Activated CD8-positive, alpha-beta memory T cell treated with anti-CD3 and anti-CD28 coated beads, Interleukin-2, amount 50 U/mL, for 4 hours (primary cell): ENCODE results near the gene RASEF.

Source experiments
- DNase-seq: peaks from one replicate; pipeline ENCODE4 v3.0.0-alpha.2; 2020

The RASEF gene

DNA sequence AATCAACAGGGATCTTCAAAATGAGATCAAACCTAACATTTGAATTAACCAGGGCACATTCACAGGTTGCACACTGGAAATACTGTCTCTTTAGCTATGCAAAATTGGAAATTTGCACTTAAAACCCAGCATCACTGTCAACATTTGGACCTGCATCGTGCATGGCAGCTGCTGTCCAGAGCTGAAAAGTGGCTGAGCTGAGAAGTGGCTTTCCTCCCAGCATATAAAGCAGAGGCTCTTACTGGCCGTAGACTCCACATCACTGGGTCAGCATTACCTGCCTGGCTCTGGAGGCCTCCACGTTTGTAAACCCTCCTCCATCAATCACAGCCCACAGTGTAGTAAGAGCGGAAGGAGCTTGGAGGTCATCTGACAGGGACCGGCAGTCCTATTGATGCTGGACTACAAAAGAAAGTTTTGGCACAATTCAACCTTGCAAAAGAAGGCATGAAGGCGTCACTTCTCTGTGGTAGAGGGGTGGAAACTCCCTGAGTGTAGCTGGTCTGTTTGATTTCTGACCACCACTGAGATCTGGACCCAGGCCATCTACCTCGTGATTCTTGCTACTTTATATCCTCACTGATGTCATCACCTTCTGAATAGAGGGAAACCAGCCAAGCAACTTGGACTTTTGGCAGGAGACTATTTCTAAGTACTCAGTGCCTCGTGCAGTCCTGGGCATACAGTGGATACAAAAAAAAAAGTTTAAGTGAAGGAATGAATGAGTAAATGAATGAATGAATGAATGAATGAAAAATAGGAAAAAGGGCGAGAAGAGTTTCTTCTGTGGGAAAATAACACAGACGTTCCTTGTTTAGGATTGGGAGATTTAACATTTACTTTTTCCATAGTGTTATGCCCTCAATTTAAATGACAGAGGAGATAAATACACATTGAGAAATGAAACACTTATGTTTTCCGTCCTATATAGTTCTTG lies 14.8 kb downstream of the RASEF start:
- DNase-seq, result no peak

DNA sequence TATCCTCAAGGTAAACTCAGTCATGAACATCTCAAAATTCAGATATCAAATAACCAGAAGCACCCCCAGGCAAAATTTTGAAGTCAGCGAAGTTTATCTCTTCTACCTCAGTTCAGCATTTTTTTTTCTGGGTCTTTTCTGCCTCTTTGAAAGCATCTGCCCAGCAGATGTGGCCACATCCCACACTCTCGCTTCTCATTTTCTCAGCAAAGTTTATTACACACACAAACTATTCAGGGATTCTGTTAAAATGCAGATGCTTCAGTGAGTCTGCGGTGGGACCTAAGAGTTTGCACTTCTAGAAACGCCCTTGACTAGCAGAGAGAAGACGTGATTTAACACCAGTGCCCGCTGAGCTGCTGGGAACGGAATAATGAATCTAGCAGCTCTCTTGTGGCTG lies 19.3 kb downstream of the RASEF start:
- no peak for DNase-seq

DNA sequence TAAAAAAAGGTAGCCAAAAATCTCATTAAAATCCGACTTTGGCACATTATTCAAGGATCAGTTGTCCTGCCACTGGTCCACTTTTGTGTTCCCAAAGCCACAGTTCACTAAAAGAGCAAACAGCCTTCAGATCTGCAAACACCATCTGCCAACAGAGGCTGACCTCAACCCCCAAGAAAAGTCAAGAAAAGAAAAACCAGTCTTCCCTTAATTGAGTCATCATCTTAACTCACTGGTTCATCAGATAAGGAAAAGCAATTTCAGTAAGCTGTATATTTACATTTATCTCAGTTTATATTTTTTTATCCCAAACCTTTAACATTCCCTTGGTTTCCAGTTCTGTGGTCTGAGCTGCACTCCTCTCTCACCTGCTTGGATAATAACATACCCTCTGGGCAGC lies 21.2 kb downstream of the RASEF start:
- DNase-seq, result no peak

DNA sequence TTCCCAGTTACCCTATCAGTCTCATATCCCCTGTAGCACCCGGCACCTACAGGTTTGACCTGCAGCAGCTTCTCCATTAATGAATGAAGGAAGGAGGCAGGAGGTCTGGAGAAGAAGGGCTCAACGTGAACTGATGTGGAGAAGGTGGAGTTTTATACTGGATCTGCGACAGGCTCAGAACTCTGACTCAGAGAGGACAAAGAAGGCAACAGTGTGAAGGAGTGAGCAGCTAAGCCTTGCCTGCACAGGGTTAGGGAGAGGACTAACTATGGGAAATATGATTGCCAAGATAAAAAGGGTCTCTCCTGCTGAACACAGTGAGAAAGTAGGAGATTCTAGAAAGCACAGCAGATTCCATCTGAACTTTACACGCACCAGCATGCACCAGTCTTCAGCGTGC lies 23.6 kb downstream of the RASEF start:
- no peak for DNase-seq

DNA sequence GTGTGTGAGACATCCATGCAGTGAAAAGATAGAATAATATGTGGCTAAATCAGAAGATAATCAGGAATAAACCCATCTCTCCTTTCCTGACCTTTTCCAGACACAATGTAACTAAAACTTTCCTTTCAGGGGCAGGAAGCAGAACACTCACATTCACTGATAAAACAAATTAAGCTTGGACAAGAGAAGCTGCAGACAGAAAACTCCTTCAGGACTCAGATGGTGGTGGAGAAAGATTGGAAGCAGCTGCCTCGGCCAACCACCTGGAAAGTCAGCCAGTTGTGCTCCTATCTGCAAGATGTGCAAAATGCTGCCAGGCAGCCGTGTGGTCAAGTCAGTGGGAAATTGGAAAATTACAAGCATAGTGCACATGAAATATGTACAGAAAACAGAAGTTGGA lies 26.9 kb downstream of the RASEF start:
- DNase-seq, result no peak

DNA sequence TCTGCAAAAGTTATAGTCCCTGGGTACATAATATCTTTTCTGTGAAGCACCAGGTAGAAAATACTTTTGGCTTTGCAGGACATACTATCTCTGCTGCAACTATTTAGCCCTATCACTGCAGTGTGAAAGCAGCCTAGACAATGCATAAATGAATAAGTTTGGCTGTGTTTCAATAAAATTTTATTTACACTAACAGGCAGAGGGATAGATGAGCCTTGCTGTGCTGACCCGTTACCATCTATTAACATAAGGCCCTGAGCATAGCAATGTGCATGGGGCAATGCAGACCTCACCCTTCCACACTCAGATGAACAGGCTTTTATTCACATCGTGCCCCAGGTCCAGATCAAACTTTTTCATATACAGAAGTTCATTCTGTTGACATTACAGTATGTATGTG lies 27.8 kb downstream of the RASEF start:
- no peak for DNase-seq

DNA sequence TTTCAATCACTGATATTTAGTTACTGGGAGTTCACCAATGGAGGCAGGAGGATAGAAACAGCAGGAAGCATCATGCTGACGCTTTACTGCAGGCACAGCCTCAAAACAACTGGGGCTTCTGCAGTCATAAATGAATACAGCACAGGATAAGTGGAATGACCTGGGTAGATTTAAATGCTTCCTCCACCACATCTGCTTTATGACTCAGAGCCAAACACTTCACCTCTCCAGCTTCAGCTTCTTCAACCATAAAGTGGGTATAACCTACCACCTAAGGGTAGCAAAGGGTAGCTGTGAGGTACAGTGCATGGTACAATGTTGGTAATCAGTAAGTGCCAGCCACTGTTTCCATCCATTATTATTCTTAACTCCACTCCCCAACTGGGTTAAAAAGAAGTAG lies 28.4 kb downstream of the RASEF start:
- DNase-seq, result no peak

DNA sequence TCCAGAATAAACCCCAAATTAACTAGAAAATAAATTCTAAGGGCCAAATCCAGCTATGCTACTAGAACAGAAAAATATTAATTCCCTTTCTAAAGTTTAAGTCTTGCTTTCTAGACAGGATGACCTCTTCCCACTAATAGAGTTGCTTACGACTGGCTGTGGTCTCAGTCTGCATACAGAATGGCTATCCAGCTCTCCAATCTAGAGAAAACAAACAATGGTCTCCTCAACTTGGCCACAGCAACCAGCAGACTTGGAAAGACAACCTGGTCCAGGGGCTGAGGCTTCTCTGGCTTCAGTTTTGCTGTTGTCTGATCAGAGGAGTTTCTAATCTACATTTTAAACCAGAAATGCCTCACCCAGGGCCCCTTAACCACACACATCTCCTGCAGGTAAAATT lies 28.9 kb downstream of the RASEF start:
- DNase-seq, result no peak

DNA sequence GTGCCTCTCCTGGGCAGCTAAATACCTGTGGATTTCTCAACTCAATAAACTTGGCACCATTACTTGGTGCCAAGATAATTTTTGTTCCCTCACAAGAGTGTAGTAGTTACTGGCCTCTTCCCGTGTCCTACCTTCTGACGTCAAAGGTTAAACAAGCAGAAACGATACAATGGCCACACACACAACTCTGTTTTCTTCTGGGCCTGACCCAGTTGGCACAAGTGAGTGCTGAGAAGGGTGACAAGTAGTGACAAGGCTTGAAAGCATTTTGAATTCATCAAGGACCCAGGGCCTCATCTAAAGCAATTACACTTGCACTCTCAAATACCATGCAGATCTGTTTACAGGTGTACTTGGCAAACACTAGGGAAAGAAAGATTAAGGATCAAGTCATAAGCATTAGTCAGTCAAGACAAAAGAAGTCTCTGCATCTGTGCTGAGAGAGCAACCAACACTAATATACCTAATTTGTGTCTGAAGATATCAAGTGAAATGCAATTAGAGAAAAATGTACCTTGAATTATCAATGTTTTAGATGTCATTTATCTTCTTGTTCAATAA lies 30.8 kb downstream of the RASEF start:
- no peak for DNase-seq

DNA sequence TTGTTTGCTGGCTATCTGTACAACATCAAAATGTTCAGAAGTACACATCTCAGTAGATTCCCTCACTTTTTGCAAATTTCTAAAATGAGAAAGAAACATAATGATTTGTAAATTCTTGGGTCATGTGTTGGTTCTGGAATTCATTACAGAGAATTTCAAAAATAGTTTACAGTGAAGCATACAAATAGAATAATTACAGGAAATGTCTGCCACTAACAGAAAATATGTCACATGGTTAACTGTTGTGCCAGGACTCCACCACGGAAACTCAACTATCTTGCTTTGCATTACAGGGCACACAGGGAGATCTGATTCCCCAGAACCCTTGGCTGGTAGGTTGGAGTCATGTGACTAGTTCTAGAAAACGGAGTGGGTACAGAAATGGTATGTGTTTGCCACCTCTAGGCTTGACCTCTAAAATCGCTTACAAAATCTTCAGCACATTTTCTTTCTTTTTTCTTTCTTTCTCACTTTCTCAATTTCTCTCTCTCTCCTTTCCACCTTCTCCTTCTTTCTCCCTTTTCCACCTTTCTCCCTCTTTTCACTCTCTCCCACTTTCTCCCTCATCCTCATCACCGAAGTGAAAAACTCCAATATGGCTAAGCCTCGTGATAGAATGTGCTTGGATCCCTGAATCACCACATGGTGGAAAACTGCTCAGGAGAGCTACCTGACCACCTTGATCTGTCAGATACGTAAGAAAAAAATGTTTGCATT lies 32.4 kb downstream of the RASEF start:
- no peak for DNase-seq

DNA sequence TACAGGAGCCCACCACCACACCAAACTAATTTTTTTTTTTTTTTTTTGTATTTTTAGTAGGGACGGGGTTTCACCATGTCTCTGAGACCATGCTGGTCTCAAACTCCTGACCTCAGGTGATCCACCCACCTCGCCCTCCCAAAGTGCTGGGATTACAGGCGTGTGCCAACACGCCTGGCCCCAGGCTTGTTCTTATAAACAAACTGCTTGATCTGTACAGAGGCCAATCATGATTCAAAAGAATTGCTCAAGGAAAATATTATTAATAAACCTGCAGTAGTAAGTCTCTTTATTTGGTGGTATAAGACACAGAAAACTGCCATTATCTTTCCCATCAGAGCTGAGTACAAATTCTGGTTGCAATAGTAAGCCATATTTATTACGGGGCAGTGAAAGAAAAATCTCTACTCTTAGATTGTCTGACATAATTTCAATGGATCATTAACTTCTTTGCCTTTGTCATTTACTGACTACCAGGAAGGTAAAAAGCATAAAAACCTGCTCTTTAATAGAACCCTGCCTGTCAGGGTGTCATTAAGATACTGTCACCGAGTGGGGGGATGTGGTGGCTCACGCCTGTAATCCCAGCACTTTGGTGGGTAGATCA lies 33.3 kb downstream of the RASEF start:
- DNase-seq, result no peak

DNA sequence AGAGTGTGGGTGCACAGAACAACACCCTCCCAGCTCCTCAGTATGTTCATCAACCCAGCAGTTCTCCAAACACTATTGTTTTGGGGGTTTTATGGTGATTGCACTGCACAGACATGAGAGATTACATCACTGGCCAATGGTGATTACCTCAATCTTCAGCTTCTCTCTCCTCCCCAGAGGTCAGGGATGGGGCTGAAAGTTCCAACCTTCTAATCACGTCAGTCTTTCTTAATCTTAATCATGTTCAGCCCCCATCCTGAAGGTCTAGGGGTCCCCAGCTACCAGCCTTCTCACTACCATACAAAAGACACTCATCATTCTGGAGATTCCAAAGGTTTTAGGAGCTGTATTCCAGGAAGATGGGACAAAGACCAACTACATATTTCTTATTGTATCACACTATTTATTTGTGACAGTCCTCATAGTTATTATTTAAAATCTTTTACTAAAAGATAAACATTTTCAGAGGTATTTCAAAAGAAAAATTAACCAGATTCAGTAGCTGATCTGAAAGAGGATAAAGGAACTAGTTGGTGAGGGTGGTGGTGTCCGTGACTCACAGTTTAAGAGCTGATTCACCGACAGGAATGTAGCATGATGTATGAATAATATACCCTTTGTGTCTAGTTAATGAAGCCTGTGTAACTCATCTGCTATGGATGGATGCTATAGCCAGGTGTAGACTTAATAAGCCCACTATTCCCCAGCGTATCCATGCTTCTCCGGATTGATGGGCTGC lies 35.6 kb downstream of the RASEF start:
- DNase-seq, result no peak

DNA sequence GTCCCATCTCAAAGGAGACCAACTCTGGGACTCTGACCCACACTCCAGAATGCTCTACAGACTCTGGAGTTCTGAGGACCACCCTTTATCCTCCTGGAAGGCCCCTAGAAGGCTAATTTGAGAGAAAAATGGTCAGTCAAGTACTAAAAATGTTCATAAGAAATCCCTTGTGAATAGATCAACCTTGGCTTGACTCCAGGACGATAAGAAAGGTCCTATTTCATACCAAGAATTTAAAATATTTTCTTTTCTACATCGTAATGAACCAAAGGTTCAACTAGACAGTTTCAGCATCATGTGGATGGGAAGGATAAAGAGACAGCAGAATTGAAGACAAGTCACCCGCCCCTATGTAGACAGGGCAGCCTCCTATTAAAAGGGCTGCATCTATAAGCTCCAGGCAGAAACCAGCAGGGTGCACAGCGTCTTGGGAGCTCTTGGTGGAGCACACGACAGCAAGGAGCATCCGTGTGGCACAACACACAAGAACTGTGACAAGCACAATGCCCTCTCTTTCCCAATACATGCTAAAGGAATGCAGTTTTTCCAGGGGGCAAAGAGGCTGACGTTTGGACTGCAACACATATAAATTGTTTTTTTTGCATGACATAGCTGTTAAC lies 38.3 kb downstream of the RASEF start:
- DNase-seq, result no peak

DNA sequence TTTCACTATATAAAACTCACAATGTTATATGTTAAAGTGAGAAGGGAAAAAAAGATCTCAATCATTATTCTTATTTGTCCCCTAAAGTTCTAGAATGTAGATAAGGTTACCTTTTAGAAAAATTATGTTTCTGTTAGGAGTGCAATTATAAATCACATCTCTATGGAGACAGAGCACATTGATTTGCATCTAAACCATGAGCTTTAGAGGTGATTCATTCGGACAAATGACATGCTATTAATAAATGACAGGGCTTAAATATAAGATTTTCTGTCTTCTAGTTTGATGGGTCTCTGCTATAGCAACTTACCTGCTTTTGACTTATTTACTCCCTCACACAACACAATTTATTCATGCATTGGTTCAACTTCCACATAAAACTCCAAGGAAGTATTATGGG lies 39.8 kb downstream of the RASEF start:
- DNase-seq, result no peak

DNA sequence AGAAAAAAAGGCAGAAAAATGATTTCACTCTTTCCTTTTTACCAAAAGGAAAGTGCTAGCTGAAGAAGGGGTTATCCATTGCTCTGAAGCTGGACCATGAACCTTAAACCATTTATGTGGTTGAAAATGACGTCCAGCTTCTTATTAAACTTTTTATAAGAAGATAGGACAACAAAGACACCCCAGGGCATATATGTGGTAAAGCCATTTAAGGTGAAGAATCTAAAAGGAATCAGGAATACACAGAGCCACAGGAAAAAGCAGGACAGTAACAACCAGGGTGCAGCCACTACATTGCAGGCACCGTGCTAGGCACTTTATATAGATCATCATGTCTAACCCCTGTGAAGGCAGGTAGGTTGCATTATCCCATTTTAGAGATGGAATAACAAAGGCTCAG lies 42.1 kb downstream of the RASEF start:
- no peak for DNase-seq

DNA sequence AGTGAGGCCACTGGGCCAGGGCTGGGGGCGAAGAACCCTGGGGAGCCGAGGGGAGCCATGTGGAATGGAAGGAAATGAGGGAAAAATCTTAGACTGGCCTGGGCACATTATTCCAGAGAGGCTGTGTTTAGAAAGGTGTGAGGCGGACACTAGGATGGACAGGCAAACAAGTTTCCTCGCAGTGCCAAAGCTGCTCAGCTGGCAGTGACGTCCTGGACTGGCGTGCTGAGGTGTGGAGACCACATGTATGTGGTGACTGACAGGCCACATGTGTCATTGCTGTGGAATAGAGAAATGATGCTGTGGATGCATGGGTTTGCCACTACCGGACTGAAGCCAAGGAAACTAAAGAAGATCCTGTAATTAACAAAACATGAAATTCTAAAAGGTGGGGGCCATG lies 42.6 kb downstream of the RASEF start:
- no peak for DNase-seq

DNA sequence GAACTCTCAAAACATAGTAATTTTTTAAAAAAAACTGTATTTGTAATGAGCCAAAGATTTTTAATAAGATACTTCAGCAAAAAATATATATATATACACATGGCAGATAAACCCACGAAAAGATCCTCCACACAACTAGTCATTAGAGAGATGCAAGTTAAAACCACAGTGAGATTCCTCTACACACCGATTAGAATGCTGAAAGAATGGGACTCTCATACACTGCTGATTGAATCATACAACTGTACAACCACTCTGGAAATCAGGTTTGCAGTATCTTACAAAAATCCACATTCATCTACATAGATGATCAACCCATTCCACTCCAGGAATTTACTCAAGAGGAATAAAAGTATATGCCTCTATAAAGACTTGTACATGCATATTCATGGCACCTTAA lies 43.7 kb downstream of the RASEF start:
- no peak for DNase-seq

DNA sequence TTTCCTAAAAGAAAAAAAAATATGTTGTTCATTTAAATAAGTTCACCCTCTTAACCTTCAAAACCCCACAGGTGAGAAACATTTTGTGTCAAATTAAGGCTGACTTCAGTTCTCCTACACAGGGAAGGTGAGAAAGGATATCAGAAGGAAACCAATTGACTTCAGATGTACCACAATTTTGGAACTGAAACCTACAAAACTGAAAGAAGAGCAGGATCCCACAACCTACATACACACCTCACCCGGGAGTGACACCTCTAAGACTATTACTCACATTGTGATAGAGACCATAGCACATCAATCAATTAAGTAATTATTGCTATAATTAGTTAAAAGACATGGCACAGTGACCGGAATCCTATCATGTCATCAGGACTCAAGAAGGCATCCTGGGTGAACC lies 47.0 kb downstream of the RASEF start:
- DNase-seq, result no peak

DNA sequence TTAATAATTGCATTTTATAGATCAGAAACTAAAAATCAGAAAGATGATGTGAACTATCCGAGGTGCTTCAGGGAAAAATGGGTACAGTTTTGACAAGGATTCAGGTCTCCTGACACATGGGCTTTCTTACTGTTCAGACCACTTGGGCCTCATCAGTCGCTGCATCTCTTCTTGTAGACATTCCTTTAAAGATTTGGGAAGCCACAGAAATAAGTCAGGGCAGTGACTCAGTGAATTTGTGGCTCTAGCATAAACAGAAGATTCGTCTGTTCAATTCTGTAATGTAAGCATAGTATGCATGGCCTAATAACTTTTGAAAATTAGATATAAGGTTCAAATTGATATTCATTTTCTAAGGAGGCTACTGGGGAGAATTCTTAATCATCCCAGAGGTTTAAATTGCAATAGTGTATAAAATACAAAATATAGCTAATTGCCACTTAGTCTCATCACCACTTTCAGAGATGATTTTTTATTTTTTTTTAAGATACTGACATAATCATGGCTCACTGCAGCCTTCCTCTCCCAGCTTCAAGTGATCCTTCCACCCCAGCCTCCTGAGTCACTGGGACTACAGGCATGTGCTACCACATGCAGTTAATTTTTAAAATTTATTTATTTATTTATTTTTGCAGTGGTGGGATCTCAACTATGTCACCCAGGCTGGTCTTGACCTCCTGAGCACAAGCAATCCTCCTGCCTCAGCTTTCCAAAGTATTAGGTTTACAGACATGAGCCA lies 48.9 kb downstream of the RASEF start:
- DNase-seq, result no peak

DNA sequence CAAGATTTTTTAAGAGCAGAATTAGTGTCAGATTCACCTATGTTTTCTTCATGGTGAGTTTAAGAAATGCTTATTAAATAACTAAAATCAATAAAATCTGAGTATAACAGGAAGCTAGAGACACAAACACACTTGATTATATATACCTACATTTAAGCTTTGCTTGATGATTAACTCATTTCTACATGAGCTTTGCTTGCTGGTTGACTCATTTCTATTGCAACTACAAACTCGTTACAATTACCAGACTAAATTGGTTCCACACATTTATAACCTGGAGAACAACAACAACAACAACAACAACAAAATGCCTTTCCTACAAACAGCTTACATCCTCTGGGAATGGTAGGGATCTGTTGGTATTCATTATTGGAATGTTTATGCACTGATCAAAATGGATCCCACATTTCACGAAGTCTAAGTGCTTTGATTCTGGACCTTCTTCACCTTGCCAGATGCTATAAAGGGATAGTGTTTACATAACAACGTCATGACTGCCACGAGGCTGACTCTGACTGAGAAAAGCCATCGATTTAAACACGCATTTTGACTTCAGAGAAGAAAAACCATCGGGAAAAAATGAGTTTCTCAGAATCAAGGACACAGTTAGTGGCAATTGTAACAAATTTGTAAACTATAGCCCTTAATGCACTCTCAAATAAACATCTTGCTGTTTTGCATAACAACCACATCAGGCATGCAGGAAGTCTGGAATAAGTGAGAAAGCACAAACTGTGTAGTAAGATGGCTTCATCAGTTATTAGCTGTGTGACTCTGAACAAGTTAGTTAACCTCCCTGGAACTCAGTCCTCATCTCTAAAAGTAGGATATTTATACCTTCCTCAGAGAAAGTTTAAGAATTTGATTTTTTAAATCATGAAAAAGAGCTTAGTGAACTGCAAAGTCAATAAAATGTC lies 49.8 kb downstream of the RASEF start:
- no peak for DNase-seq
